HG03108 (cell line): ENCODE results near the gene RAP1A.
A peak's percentile ranks its signal among the peaks of the same experiment; 100 is the strongest.

ENCODE experiments used
- ATAC-seq: cut with Tn5 transposase; IDR thresholded peaks from one replicate; pipeline ENCODE4 v1.9.1; 2021; ENCODE audit warnings: moderate library complexity; ENCODE audit not compliant: unreplicated experiment

Gene RAP1A

DNA sequence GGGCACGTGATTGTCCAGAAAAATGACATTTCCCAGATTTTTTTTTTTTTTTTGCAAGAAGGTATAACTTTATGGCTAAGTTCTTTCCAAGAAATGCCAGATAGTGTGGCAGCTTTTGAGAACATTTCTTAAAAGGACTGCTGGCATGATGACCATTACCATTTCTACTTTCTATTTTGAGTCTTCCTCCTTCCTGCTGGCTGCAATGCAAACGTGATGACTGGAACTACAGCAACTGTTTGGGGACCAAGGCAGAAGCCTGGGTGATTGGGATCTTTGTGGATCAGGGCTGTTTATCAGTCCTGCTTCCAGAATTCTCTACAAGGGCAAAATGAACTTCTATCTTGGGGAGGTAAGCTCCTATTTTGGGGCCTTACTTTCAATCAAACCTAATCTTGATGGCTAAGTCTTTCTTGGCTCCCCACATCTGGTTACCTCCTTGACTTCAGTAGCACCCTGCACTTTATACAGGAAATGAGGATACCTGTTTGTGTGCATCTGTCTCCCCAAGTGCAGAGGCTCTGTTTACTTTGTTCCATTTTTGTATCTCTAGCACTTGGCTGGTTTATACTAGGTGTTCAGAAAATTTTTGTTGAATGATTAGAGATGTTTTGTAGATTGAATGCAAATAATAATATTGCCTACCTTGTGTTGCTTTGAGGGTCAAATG, 132.5 kb downstream of the RAP1A start:
- no peak for ATAC-seq

DNA sequence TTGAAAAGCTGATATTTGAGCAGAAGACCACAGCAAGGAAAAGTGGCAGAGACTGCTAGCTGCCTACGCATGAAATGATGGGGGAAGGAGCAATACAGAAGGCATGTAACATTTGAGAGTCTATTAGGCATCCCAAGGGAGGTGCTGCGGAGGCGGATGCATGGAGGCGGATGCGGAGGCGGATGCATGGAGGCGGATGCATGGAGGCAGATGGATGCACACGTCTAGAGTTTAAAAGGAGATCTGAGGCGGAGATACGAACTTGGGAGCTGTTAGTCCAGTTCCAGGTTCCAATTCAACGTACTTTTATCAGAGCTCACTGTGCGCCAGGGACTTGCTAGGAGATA, 135.4 kb downstream of the RAP1A start:
- ATAC-seq = peak; percentile 7

DNA sequence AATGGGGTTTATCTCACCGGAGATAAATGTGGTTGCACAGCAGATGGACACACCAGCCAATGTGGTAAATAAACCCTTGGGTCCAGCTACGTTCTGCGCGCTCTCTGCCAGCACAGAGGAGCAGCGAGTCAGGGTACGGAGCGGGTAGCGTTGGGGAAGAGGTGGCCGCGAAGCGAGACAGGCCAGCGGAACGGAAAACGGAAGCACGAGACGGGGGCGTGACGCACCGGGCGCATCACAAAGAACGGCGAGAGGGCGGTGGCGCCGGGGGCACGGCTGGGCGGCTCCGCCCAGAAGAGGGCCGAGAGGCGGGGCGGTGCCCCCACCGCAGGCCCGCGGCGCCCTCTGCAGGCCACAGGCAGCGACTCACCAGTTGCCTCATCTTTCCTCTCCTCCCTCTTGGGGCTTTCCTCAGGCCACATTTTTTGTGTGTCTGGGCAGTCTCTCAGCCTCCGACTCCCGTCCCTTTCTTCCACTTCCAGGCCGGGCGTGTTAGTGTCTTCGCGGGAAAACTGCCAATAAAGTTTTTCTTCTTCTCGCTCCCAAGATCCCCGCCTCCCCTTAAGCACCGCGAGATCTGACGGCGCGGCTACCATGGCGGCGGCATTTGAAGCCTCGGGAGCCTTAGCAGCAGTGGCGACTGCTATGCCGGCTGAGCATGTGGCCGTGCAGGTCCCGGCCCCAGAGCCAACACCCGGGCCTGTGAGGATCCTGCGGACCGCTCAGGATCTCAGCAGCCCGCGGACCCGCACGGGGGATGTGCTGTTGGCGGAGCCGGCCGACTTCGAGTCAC, 135.9 kb downstream of the RAP1A start, which contains the start of gene DDX20:
DDX20 (plus strand) TSS at position 571 of the 793 bp plus-strand sequence; CDS start at position 595, 24 bp downstream.
- peak; percentile 87 for ATAC-seq

DNA sequence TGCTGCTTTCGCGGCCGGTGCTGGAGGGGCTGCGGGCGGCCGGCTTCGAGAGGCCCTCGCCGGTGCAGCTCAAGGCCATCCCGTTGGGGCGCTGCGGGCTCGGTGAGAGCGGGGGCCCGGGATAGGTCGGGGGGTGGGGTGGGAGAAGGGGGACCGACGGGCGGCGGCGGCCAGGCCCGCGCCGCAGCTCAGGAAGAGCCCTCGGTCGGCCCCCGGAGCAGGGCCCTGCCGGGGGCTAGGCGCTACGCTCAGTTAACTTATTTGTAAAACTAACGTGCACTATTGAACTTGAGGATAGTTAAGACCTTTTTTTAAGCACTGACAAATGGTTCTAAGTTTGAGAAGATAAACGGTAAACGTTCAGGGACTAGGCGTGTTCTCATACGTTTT, 136.5 kb downstream of the RAP1A start:
- peak; percentile 1 for ATAC-seq

DNA sequence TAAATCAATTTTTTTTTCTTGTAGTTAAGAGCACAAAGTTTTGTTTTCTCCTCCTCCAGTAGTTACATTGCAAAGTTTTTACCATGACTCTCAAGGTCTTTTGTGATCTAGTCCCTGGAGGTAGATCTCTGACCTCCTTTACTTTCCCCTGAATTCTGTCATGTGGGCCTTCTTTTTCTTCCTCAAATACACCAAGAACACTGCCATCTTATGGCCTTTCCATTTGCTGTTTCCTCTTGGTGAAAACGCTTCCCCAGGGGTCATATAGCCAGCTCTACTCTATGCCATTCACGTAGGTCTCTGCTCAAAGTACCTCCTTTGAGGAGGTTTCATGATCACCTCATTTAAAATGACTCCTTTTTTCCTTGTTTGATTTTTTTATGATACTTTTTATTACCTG, 138.8 kb downstream of the RAP1A start:
- no peak for ATAC-seq

DNA sequence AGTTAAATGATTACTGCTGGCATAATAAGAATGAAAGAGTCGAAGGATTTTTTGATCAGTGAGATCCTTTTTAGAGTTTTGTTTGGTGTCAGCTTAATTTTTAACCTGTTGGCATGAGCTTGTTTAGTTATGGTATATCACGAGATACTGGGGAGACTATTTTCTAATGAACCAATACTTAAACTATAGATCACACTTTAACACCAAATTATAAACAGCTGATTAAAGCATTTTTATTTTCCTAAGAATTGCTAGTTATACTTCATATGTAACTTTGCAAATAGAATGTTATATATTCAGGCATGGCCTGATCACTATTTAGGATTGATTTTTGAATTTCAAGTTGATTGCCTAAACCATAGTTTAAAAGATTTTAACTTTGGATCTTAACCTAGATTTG, 142.1 kb downstream of the RAP1A start:
- ATAC-seq = no peak

DNA sequence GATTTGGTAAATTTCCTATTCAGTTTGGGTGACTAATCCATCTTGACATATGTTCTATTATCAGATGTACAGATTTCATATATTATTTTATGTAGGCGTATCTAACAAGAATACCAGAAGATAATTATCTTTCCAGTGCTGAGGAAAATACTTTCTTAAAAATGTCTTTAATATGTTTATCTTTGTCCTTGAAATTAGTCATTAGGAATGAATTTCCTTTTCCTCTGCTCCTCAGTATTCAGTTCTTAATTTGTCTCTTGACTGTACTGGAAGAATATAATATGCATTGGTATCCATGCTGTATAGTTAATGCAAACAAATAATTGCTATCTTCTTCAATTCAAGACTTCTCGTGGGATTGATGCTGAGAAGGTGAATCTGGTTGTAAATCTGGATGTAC, 142.7 kb downstream of the RAP1A start:
- no peak for ATAC-seq
